AG04450 (cell line): ENCODE measurements around the gene SGSH. TPM values are rescaled to one million over a fixed set of nuclear protein-coding genes. Genes with fewer than 3 reads are reported as not detected.

Experiments
- CTCF ChIA-PET: fragments of 300-600, 350-600 bp; formaldehyde crosslinking; extraction: SDS; loops from one replicate; lab custom pipeline; 2022; ENCODE audit warnings: antibody characterized with exemption, inconsistent platforms; lab: Charles Lee
- POLR2A ChIA-PET: fragments of 350-600 bp; formaldehyde crosslinking; extraction: SDS; loops from one replicate; lab custom pipeline; 2021; ENCODE audit warnings: antibody characterized with exemption, inconsistent platforms; lab: Yijun Ruan, JAX
- DNase-seq: peaks from one replicate; pipeline ENCODE4 v3.0.0-alpha.2; 2011; ENCODE audit warnings: low read depth, low spot score
- H3K27ac ChIP-seq: one replicate; pipeline ENCODE4 v1.5.1; 2012; ENCODE audit warnings: low read depth, low read length, control low read depth
- H3K27me3 ChIP-seq: one replicate; pipeline ENCODE4 v1.6.0; 2012; ENCODE audit warnings: low read length; ENCODE audit not compliant: control insufficient read depth, insufficient read depth
- H3K4me3 ChIP-seq: 2 replicates; pipeline ENCODE4 v1.5.1; 2011; ENCODE audit warnings: mild to moderate bottlenecking, low read depth, low read length, control low read depth
- H3K9me3 ChIP-seq: 2 replicates; pipeline ENCODE4 v1.5.1; 2012; ENCODE audit warnings: low read length; ENCODE audit not compliant: control insufficient read depth, insufficient read depth
- polyA plus RNA-seq: library from polyadenylated mRNA; depleted of rRNA; stranded (reverse); fragments of >200 nt; gene quantifications from 2 replicates; pipeline ENCODE4 v1.2.3, GENCODE V29; 2011
- TF ChIP-seq, protein P1 (sequence below): IDR thresholded peaks from 2 replicates; pipeline ENCODE4 v1.5.1; 2011; ENCODE audit warnings: low read depth, low read length, control low read depth, inconsistent platforms

The SGSH gene
- polyA plus RNA-seq, 1 experiment: 39.9 TPM

DNA sequence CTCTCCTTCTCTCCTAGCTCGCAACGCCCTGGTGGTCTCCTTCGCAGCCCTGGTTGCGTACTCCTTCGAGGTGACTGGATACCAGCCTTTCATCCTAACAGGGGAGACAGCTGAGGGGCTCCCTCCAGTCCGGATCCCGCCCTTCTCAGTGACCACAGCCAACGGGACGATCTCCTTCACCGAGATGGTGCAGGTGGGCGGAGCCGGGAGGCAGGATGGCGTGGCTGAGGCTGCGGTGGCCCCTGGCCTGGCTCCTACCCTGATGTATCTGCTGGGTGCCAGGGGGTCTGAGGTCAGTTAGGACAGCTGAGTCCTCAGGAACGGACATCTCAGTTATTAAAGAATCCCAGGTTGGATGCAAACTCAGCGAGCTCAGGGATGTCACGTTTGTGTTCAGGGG is 16.8 kb upstream of the SGSH start:
- no peak overlapping the region for H3K4me3 ChIP-seq
- no peaks in the 10 kb centered on the region for H3K27me3 ChIP-seq
- ChIA-PET POLR2A (interaction anchor here (0.7 kb wide), 1 partner anchor 145 kb away, joined by 3 read pairs; no protein-coding TSS in a partner anchor), CTCF (no interaction called here)
- no peak for DNase-seq
- TF ChIP-seq, protein P1, sequence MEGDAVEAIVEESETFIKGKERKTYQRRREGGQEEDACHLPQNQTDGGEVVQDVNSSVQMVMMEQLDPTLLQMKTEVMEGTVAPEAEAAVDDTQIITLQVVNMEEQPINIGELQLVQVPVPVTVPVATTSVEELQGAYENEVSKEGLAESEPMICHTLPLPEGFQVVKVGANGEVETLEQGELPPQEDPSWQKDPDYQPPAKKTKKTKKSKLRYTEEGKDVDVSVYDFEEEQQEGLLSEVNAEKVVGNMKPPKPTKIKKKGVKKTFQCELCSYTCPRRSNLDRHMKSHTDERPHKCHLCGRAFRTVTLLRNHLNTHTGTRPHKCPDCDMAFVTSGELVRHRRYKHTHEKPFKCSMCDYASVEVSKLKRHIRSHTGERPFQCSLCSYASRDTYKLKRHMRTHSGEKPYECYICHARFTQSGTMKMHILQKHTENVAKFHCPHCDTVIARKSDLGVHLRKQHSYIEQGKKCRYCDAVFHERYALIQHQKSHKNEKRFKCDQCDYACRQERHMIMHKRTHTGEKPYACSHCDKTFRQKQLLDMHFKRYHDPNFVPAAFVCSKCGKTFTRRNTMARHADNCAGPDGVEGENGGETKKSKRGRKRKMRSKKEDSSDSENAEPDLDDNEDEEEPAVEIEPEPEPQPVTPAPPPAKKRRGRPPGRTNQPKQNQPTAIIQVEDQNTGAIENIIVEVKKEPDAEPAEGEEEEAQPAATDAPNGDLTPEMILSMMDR: no peak
- H3K9me3 ChIP-seq: peaks cover 20% of the 10 kb centered on the region
- no peak overlapping the region for H3K27ac ChIP-seq

DNA sequence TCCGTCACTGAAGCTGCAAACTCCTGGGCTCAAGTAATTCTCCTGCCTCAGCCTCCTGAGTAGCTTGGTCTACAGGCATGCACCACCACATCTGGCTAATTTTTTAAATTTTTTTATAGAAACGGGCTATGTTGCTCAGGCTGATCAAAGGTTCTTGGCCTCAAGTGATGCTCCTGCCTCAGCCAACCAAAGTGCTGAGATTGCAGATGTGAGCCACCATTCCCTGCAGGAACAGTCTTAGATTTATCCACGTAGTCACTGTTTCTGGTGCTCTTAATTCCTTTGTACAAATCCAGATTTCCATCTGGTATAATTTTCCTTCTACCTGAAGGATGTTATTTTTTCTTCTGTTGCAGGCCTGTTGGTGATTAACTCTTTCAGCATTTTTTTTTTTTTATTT is 13.1 kb upstream of the SGSH start:
- DNase-seq: no peak
- Histone ChIP-seq H3K9me3 (peaks cover 20% of the 10 kb centered on the region), H3K4me3 (no peak overlapping the region), H3K27me3 (no peaks in the 10 kb centered on the region), H3K27ac (no peak overlapping the region)
- POLR2A ChIA-PET: no interaction called here
- TF ChIP-seq, protein P1: no peak
- CTCF ChIA-PET: no interaction called here

DNA sequence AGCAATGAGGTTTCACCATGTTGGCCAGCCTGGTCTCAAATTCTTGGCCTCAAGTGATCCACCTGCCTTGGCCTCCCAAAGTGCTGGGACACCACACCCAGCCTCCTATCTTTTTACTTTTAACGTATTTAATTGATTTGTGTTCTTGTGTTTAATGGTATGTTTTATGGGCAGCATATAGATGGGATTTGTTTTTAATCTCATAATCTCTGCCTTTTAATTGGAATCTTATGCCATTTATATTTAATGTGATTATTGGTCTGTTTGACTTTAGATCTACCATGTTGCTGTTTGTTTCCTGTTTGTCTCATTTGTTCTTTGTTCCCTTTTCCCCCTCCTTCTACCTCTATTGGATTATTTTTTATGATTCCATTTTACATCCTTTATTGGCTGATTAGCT is 12.3 kb upstream of the SGSH start:
- DNase-seq: no peak
- no peak overlapping the region for H3K27ac ChIP-seq
- H3K9me3 ChIP-seq: peaks cover 20% of the 10 kb centered on the region
- CTCF ChIA-PET: no interaction called here
- no peaks in the 10 kb centered on the region for H3K27me3 ChIP-seq
- no peak overlapping the region for H3K4me3 ChIP-seq
- TF ChIP-seq, protein P1: no peak
- POLR2A ChIA-PET: interaction anchor here (0.7 kb wide), 1 partner anchor 435 kb away, joined by 3 read pairs; no protein-coding TSS in a partner anchor

DNA sequence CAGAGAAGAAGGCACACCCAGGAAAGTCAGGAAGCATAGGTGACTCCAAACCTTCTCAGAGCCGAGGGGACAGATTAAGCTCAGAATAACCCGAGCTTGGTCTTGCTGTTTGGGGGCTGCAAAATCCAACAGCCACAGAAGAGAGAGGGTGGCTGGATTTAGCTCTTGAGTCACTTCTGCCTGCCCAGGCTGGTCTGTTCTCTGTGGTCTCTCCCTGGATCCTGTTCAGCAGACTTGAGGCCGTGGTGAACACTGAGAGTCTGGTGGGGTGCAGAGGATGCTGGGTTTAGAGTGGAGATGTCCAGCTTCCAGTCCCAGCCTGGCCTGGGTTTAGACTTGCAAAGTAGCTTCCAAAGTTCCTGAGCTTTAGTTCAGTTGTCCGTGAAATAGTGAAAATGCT is 8.9 kb upstream of the SGSH start:
- no peak for DNase-seq
- CTCF ChIA-PET: no interaction called here

DNA sequence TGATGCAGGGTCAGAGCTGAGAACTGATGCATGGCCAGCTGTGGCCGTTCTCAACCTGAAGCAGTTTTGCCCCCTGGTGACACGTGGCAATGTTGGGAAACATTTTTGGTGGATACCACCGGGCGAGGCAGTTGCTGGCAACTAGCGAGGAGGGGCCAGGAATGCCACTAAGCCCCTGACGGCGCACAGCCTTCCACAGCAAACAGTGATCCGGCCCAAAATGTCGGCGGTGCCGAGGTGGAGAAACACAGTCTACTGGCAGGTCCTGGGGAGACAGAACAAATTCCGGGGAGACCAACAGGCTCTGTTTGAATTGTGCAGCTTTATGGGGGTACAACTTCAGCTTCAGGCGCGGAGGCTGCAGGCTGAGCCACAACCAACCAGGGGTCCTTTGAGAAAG is 8.3 kb upstream of the SGSH start:
- TF ChIP-seq, protein P1: no peak
- ChIA-PET CTCF (no interaction called here), POLR2A (no interaction called here)
- H3K4me3 ChIP-seq: no peak overlapping the region
- no peak for DNase-seq
- peaks cover 13% of the 10 kb centered on the region for H3K9me3 ChIP-seq
- H3K27ac ChIP-seq: no peak overlapping the region
- no peaks in the 10 kb centered on the region for H3K27me3 ChIP-seq

More for the DNA sequence above, 8.9 kb upstream of the SGSH start:
- Histone ChIP-seq H3K9me3 (peaks cover 19% of the 10 kb centered on the region), H3K4me3 (no peak overlapping the region), H3K27me3 (no peaks in the 10 kb centered on the region), H3K27ac (no peak overlapping the region)
- POLR2A ChIA-PET: no interaction called here
- TF ChIP-seq, protein P1: no peak
